ENCODE measurements around the gene EXOC3L4.

EXOC3L4 gene

GRCh38 chr14:103132381-103133209 is 38.1 kb downstream of the EXOC3L4 start:
- no peak overlapping the region for H3K4me2 ChIP-seq (ENCODE audit: low read length)
- TF ChIP-seq, protein P1, sequence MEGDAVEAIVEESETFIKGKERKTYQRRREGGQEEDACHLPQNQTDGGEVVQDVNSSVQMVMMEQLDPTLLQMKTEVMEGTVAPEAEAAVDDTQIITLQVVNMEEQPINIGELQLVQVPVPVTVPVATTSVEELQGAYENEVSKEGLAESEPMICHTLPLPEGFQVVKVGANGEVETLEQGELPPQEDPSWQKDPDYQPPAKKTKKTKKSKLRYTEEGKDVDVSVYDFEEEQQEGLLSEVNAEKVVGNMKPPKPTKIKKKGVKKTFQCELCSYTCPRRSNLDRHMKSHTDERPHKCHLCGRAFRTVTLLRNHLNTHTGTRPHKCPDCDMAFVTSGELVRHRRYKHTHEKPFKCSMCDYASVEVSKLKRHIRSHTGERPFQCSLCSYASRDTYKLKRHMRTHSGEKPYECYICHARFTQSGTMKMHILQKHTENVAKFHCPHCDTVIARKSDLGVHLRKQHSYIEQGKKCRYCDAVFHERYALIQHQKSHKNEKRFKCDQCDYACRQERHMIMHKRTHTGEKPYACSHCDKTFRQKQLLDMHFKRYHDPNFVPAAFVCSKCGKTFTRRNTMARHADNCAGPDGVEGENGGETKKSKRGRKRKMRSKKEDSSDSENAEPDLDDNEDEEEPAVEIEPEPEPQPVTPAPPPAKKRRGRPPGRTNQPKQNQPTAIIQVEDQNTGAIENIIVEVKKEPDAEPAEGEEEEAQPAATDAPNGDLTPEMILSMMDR (IDR thresholded peaks at IDR 0.05): no peak
- no peaks in the 10 kb centered on the region for H3K36me3 ChIP-seq (ENCODE audit: control insufficient read depth, insufficient read depth, low read length)
- no peaks in the 10 kb centered on the region for H3K79me2 ChIP-seq
- no peak overlapping the region for H3K4me3 ChIP-seq (ENCODE audit: low read depth, low read length)
- H3K27ac ChIP-seq: no peak overlapping the region
- peaks cover 29% of the 10 kb centered on the region for H3K4me1 ChIP-seq
- H3K9ac ChIP-seq: no peak overlapping the region
- H3K9me3 ChIP-seq (ENCODE audit: control insufficient read depth, low read length): no peaks in the 10 kb centered on the region
- H3K27me3 ChIP-seq (ENCODE audit: control insufficient read depth, insufficient read depth, low read length): no peaks in the 10 kb centered on the region
- H2AFZ ChIP-seq: no peak overlapping the region

GRCh38 chr14:103133210-103134140 is 39.0 kb downstream of the EXOC3L4 start:
- H3K4me1 ChIP-seq: peaks cover 20% of the 10 kb centered on the region
- H3K4me2 ChIP-seq (ENCODE audit: low read length): no peak overlapping the region
- H3K9me3 ChIP-seq (ENCODE audit: control insufficient read depth, low read length): no peaks in the 10 kb centered on the region
- TF ChIP-seq, protein P1 (IDR thresholded peaks at IDR 0.05): no peak
- no peaks in the 10 kb centered on the region for H3K36me3 ChIP-seq (ENCODE audit: control insufficient read depth, insufficient read depth, low read length)
- no peak overlapping the region for H3K4me3 ChIP-seq (ENCODE audit: low read depth, low read length)
- no peaks in the 10 kb centered on the region for H3K79me2 ChIP-seq
- H3K27me3 ChIP-seq (ENCODE audit: control insufficient read depth, insufficient read depth, low read length): no peaks in the 10 kb centered on the region
- no peak overlapping the region for H3K27ac ChIP-seq
- H2AFZ ChIP-seq: no peak overlapping the region
- no peak overlapping the region for H3K9ac ChIP-seq

- no peaks in the 10 kb centered on the region for H3K27me3 ChIP-seq (ENCODE audit: control insufficient read depth, insufficient read depth, low read length)
- H3K36me3 ChIP-seq (ENCODE audit: control insufficient read depth, insufficient read depth, low read length): no peaks in the 10 kb centered on the region
- no peak overlapping the region for H3K9ac ChIP-seq
- H3K4me1 ChIP-seq: peaks cover 11% of the 10 kb centered on the region
- TF ChIP-seq, protein P1 (IDR thresholded peaks at IDR 0.05): no peak
- peak overlapping the region; percentile 42 for H3K27ac ChIP-seq
- no peaks in the 10 kb centered on the region for H3K9me3 ChIP-seq (ENCODE audit: control insufficient read depth, low read length)
- no peak overlapping the region for H3K4me2 ChIP-seq (ENCODE audit: low read length)
- no peaks in the 10 kb centered on the region for H3K79me2 ChIP-seq
- H2AFZ ChIP-seq: no peak overlapping the region
- no peak overlapping the region for H3K4me3 ChIP-seq (ENCODE audit: low read depth, low read length)
These were observed 39.9 kb downstream of the EXOC3L4 start for GRCh38 chr14:103134405-103134804.

DNA sequence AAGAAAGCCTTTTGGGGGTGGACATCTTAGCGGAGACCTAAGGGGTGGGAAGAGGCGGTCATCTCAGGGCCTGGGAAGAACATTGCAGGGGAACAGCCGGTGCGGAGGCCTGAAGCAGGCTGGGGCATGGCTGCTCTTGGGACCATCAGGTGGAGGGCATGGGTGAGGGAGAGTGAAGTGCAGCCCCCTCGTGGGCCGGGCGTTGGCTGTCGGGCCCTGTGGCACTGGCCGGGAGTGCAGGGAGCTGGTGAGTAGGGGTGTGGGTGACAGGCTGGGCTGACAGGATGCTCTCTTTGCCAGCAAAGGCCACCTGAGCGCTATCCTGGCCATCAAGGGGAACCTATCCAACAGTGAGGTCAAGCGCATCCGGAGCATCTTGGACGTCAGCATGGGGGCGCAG is 40.4 kb downstream of the EXOC3L4 start:
- TF ChIP-seq, protein P1 (IDR thresholded peaks at IDR 0.05): no peak
- Histone ChIP-seq H3K27ac (peak overlapping the region; percentile 42), H3K9me3 (ENCODE audit: control insufficient read depth, low read length) (no peaks in the 10 kb centered on the region), H3K4me1 (peaks cover 8% of the 10 kb centered on the region), H3K79me2 (no peaks in the 10 kb centered on the region), H3K4me2 (ENCODE audit: low read length) (no peak overlapping the region), H3K27me3 (ENCODE audit: control insufficient read depth, insufficient read depth, low read length) (no peaks in the 10 kb centered on the region), H3K36me3 (ENCODE audit: control insufficient read depth, insufficient read depth, low read length) (no peaks in the 10 kb centered on the region), H3K9ac (no peak overlapping the region), H2AFZ (no peak overlapping the region), H3K4me3 (ENCODE audit: low read depth, low read length) (no peak overlapping the region)
